K562 (cell line): ENCODE results near the gene LAPTM4A. TPM values are rescaled to one million over a fixed set of nuclear protein-coding genes. Genes with fewer than 3 reads are reported as not detected.

Experiments
- ATAC-seq: fragments of 200-7000 bp; cut with Tn5 transposase; 3 replicates; pipeline ENCODE4 v1.9.1; 2020; ENCODE audit warnings: moderate library complexity
- BruUV-seq: library from RNA; stranded (reverse); fragments of 400-500 nt; replicated peaks from 2 replicates; lab custom pipeline; 2021; lab: Mats Ljungman, UMichigan
- CTCF ChIA-PET: fragments of 300-600 bp; formaldehyde crosslinking; extraction: SDS; loops from one replicate; lab custom pipeline; 2021; ENCODE audit warnings: low intra/inter-chr PET ratio; lab: Yijun Ruan, JAX
- POLR2A ChIA-PET: fragments of 300-600, 350-650 bp; sonication (Branson Sonifier 250); formaldehyde crosslinking; extraction: SDS; loops from one replicate; lab custom pipeline; 2021; ENCODE audit warnings: antibody characterized with exemption, inconsistent platforms; lab: Yijun Ruan, JAX
- DNase-seq, 4 experiments: peaks; one replicate each; pipeline versions ENCODE4 v3.0.0 to v3.0.0-alpha.2; 2011 to 2018; ENCODE audit warnings: low spot score in 3 of 4, mixed read lengths in 3 of 4; ENCODE audit errors: extremely low read depth in 1 of 4
- FAIRE-seq: peaks from 2 replicates; lab custom pipeline; 2011; peaks lifted over from hg19 to GRCh38; lab: Jason Lieb, UNC
- H2AFZ ChIP-seq: 2 replicates; pipeline ENCODE4 v1.6.0; 2011; ENCODE audit warnings: low read depth, low read length, control low read depth, inconsistent platforms
- H3K27ac ChIP-seq: fragments of 200-600 bp; 3 replicates; pipeline ENCODE4 v1.8.0; 2011; ENCODE audit warnings: low read depth, mild to moderate bottlenecking, control low read depth, inconsistent platforms, low read length, moderate library complexity, mixed read lengths; ENCODE audit errors: extremely low read depth
- H3K27me3 ChIP-seq, 2 experiments: fragments of 300-600 bp in 1 of 2; 2 replicates in 1 of 2; 3 replicates in 1 of 2; pipeline versions ENCODE4 v1.6.0 to v1.8.0; 2011; ENCODE audit warnings: inconsistent platforms in 2 of 2, low read length in 2 of 2, mild to moderate bottlenecking in 1 of 2, mixed read lengths in 1 of 2, moderate library complexity in 1 of 2; ENCODE audit not compliant: control insufficient read depth in 2 of 2, insufficient read depth in 2 of 2
- H3K36me3 ChIP-seq: fragments of 300-600 bp; 3 replicates; pipeline ENCODE4 v1.8.0; 2011; ENCODE audit warnings: mild to moderate bottlenecking, low read length, inconsistent platforms; ENCODE audit not compliant: control insufficient read depth, insufficient read depth
- H3K4me1 ChIP-seq, 2 experiments: fragments of 200-600 bp in 1 of 2; replicated peaks in 1 of 2; 2 replicates in 1 of 2; 3 replicates in 1 of 2; pipeline versions ENCODE4 v1.5.1 to v1.8.0; 2011; ENCODE audit warnings: inconsistent platforms in 2 of 2, low read length in 2 of 2, mild to moderate bottlenecking in 1 of 2, mixed read lengths in 1 of 2, moderate library complexity in 1 of 2; ENCODE audit not compliant: control insufficient read depth in 2 of 2, insufficient read depth in 2 of 2
- H3K4me2 ChIP-seq: 2 replicates; pipeline ENCODE4 v1.6.1; 2011; ENCODE audit warnings: low read length, control low read depth, inconsistent platforms, mixed read lengths; ENCODE audit not compliant: insufficient read depth
- H3K4me3 ChIP-seq: fragments of 200-600 bp; sonication (generic), shearing (Covaris generic); 2 replicates; pipeline ENCODE4 v1.5.1; 2016; ENCODE audit warnings: control low read depth, inconsistent platforms
- H3K79me2 ChIP-seq: fragments of 200-600 bp; 3 replicates; pipeline ENCODE4 v1.8.0; 2011; ENCODE audit warnings: low read length, inconsistent platforms; ENCODE audit not compliant: control insufficient read depth, insufficient read depth
- H3K9ac ChIP-seq, 2 experiments: 2 replicates each; pipeline versions ENCODE4 v1.6.0 to v1.6.1; 2011; ENCODE audit warnings: low read depth in 2 of 2, low read length in 2 of 2, control low read depth in 1 of 2, inconsistent platforms in 1 of 2, mild to moderate bottlenecking in 1 of 2, mixed read lengths in 1 of 2; ENCODE audit not compliant: insufficient read depth in 1 of 2
- H3K9me1 ChIP-seq: one replicate; pipeline ENCODE4 v1.6.0; 2011; ENCODE audit warnings: inconsistent platforms, mild to moderate bottlenecking, low read length, moderate library complexity; ENCODE audit not compliant: control insufficient read depth, insufficient read depth
- H3K9me3 ChIP-seq: replicated peaks from 2 replicates; pipeline ENCODE4 v1.5.1; 2011; ENCODE audit warnings: low read depth, low read length, inconsistent platforms; ENCODE audit not compliant: control insufficient read depth, insufficient read depth
- H4K20me1 ChIP-seq: replicated peaks from 2 replicates; pipeline ENCODE4 v1.6.1; 2011; ENCODE audit warnings: low read length, inconsistent platforms, mixed read lengths; ENCODE audit not compliant: control insufficient read depth, insufficient read depth
- CEBPG ChIP-seq, 3 experiments: fragments of 200-800 bp in 1 of 3; sonication (Bioruptor generic) in 1 of 3; sonication (generic) in 1 of 3; formaldehyde crosslinking in 1 of 3; IDR thresholded peaks in 2 of 3; conservative IDR thresholded peaks in 1 of 3; 2 replicates each; pipeline versions ENCODE4 v1.6.1 to v1.8.0; 2016 to 2022; ENCODE audit warnings: missing compliant biosample characterization in 2 of 3, missing genetic modification characterization in 2 of 3, mild to moderate bottlenecking in 1 of 3, missing genetic modification reagents in 1 of 3
- EP300 ChIP-seq: IDR thresholded peaks from 2 replicates; pipeline ENCODE4 v1.6.1; 2012; ENCODE audit warnings: low read length, improper control_type of control experiment
- JUN ChIP-seq, 2 experiments: sonication (generic) in 1 of 2; formaldehyde crosslinking in 1 of 2; IDR thresholded peaks; 2 replicates each; pipeline versions ENCODE4 v1.6.1 to v1.8.0; 2012 to 2022; ENCODE audit warnings: borderline replicate concordance in 2 of 2, mild to moderate bottlenecking in 2 of 2, improper control_type of control experiment in 1 of 2, low read depth in 1 of 2, low read length in 1 of 2, missing genetic modification reagents in 1 of 2
- L3MBTL2 ChIP-seq: fragments of 450-650 bp; IDR thresholded peaks from 2 replicates; pipeline ENCODE4 v1.6.1; 2016; ENCODE audit warnings: mild to moderate bottlenecking, moderate library complexity
- MAFK ChIP-seq: IDR thresholded peaks from 2 replicates; pipeline ENCODE4 v1.6.1; 2011; ENCODE audit warnings: low read length, improper control_type of control experiment
- RBFOX2 ChIP-seq: fragments of 200-400 bp; formaldehyde crosslinking; IDR thresholded peaks from 2 replicates; pipeline ENCODE4 v1.6.1; 2017; ENCODE audit warnings: low read depth, mild to moderate bottlenecking, low read length, moderate library complexity
- SMAD4 ChIP-seq: fragments of 250-450 bp; sonication (Bioruptor Pico); conservative IDR thresholded peaks from 2 replicates; pipeline ENCODE4 v1.8.0; 2021; ENCODE audit warnings: inconsistent platforms, mild to moderate bottlenecking, moderate library complexity
- ZNF175 ChIP-seq: fragments of 200-800 bp; sonication (Bioruptor generic); IDR thresholded peaks from 2 replicates; pipeline ENCODE4 v1.6.1; 2016; ENCODE audit warnings: low read depth, mild to moderate bottlenecking, missing genetic modification characterization, missing compliant biosample characterization
- ZNF584 ChIP-seq: fragments of 200-800 bp; sonication (Bioruptor generic); IDR thresholded peaks from 2 replicates; pipeline ENCODE4 v1.6.1; 2016; ENCODE audit warnings: low read depth, mild to moderate bottlenecking, missing genetic modification characterization, missing compliant biosample characterization
- ZNF77 ChIP-seq: fragments of 250-450 bp; sonication (Bioruptor Pico); IDR thresholded peaks from 2 replicates; pipeline ENCODE4 v1.5.0; 2020
- WGBS: fragments of 100-300 bp; shearing (Covaris generic); methylation state at CpG from one replicate; pipeline ENCODE4 v1.1.6; 2016; ENCODE audit warnings: low coverage, mixed read lengths; ENCODE audit not compliant: insufficient coverage; ENCODE audit errors: missing lambda C conversion rate; 5-methylcytosine and 5-hydroxymethylcytosine counted together
- in situ Hi-C: fragments of 300-500 bp; cut with MboI; formaldehyde crosslinking; loops from 4 replicates; pipeline ENCODE4 v1.15.0; 2018; ENCODE audit warnings: inconsistent platforms, mixed read lengths
- intact Hi-C: fragments of 100-400 bp; cut with micrococcal nuclease; formaldehyde crosslinking; loops from 2 replicates; pipeline ENCODE4 v1.14.2; 2022
- polyA plus RNA-seq, 8 experiments: library from polyadenylated mRNA; depleted of rRNA in 4 of 8; stranded (reverse) in 5 of 8; unstranded in 3 of 8; fragments of >200 nt; fragmentation: Nextera tagmentation in 2 of 8; fragmentation: Illumina TruSeq in 1 of 8; extraction: Ambion mirVana in 2 of 8; extraction: Trizol in 1 of 8; gene quantifications; 2 replicates each; pipeline versions ENCODE4 v1.2.1 to v1.2.3, GENCODE V29; 2011 to 2014; ENCODE audit warnings: inconsistent platforms in 1 of 8, missing spikeins in 1 of 8
- total RNA-seq, 7 experiments: library from RNA; depleted of rRNA in 6 of 7; stranded (reverse); fragments of >200 nt in 6 of 7; fragmentation: Illumina TruSeq in 2 of 7; extraction: Trizol in 2 of 7; gene quantifications; 2 replicates each; pipeline versions ENCODE4 v1.2.1 to v1.2.3, GENCODE V29; 2011 to 2021; ENCODE audit warnings: low replicate concordance in 1 of 7
- TF ChIP-seq, protein P1 (sequence below): sonication (generic); formaldehyde crosslinking; IDR thresholded peaks from 2 replicates; pipeline ENCODE4 v1.8.0; 2022; ENCODE audit warnings: missing genetic modification reagents, mild to moderate bottlenecking, moderate library complexity, borderline replicate concordance

LAPTM4A gene
- total and polyA plus RNA-seq, 9 of the 15 experiments (the other 6 are each of a cell fraction or from before 2014, with no cell fraction given), result 13.4 to 157 (median 50.1) TPM

GRCh38 chr2:20080839-20081415 is 29.5 kb upstream of the LAPTM4A start:
- no TSS peak for BruUV-seq
- Histone ChIP-seq H3K9ac (peak overlapping the region; percentile 13 to 61; a peak in 2 of 4 replicates), H3K27me3 (no peaks in the 10 kb centered on the region), H3K9me1 (no peaks in the 10 kb centered on the region), H3K27ac (peak overlapping the region; percentile 42; the same call in 2 of the 3 replicates), H3K4me3 (no peak overlapping the region), H4K20me1 (no peaks in the 10 kb centered on the region), H3K79me2 (no peaks in the 10 kb centered on the region), H3K4me2 (peak overlapping the region; percentile 39; the same call in 1 of the 2 replicates), H3K36me3 (no peaks in the 10 kb centered on the region), H3K9me3 (no peaks in the 10 kb centered on the region), H2AFZ (peak overlapping the region; percentile 95), H3K4me1 (peaks cover 9 to 12% of the 10 kb centered on the region in 2 experiments)
- in situ Hi-C loops (no loop called here), intact Hi-C loops (no loop called here)
- 21% methylated on average over 7 of the region's 8 CpGs for WGBS
- ChIA-PET POLR2A (interaction anchor here (1.0 to 1.6 kb wide), 2 partner anchors 10 to 34 kb away, joined by 3 to 5 read pairs; no protein-coding TSS in a partner anchor), CTCF (no interaction called here)
- FAIRE-seq (no peak), DNase-seq (peak in 3 of 4 experiments; percentile 26 to 48 (median 31)), ATAC-seq (peak; percentile 77)
- TF ChIP-seq ZNF77 (CRISPR knock-in tag) (no peak), JUN (IDR thresholded peaks at IDR 0.05; ENCODE audit: borderline replicate concordance, low read depth, low read length) (no peak), JUN (CRISPR knock-in tag; IDR thresholded peaks at IDR 0.05; ENCODE audit: borderline replicate concordance) (no peak), RBFOX2 (0 out of 2 replicates have a peak, but pooled peaks have one; percentile 23), SMAD4 (CRISPR knock-in tag) (0 out of 2 replicates have a peak, but pooled peaks have one; percentile 17), CEBPG (CRISPR knock-in tag; IDR thresholded peaks at IDR 0.05) (peak; percentile 71; the same call in 1 of the 2 replicates), CEBPG (tag; conservative IDR thresholded peaks at IDR 0.05 in 1 of 2, IDR thresholded peaks at IDR 0.05 in 1 of 2) (no peak), ZNF175 (CRISPR knock-in tag) (0 out of 2 replicates have a peak, but pooled peaks have one; percentile 14), EP300 (0 out of 2 replicates have a peak, but pooled peaks have one; percentile 9), ZNF584 (0 out of 2 replicates have a peak, but pooled peaks have one; percentile 40), MAFK (no peak), L3MBTL2 (0 out of 2 replicates have a peak, but pooled peaks have one; percentile 25)
- TF ChIP-seq, protein P1, sequence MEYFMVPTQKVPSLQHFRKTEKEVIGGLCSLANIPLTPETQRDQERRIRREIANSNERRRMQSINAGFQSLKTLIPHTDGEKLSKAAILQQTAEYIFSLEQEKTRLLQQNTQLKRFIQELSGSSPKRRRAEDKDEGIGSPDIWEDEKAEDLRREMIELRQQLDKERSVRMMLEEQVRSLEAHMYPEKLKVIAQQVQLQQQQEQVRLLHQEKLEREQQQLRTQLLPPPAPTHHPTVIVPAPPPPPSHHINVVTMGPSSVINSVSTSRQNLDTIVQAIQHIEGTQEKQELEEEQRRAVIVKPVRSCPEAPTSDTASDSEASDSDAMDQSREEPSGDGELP (CRISPR knock-in tag), result peak; percentile 70; the same call in 1 of the 2 replicates
